Right lung (tissue), 5 donors: ENCODE data around the gene MIA2. TPM values are rescaled to one million over a fixed set of nuclear protein-coding genes. Genes with fewer than 3 reads are reported as not detected.

Experiments
- DNase-seq, 2 donors: peaks; one replicate each; pipeline ENCODE4 v3.0.0-alpha.2; 2013
- polyA plus RNA-seq, 5 donors: library from polyadenylated mRNA; unstranded; fragments of 120-200 nt; gene quantifications; one replicate each; pipeline versions ENCODE4 v1.2.1 to v1.2.3, GENCODE V29; 2013; ENCODE audit warnings: inconsistent platforms in 1 of 5, low replicate concordance in 1 of 5; ENCODE audit not compliant: insufficient read length in 5 of 5, insufficient read depth in 1 of 5

MIA2 gene
- polyA plus RNA-seq, 5 donors, result 17.1 to 23.0 (median 22.5) TPM

- no peak for DNase-seq
These were observed 148.7 kb downstream of the MIA2 start for GRCh38 chr14:39382463-39382862.

- DNase-seq, result no peak
These were observed 149.4 kb downstream of the MIA2 start for GRCh38 chr14:39383026-39383660.

GRCh38 chr14:39383741-39384140 lies 150.0 kb downstream of the MIA2 start:
- no peak for DNase-seq

GRCh38 chr14:39384177-39384576 lies 150.5 kb downstream of the MIA2 start:
- DNase-seq, result no peak

- peak in 1 of 2 donors; percentile 2 for DNase-seq
These were observed 159.6 kb downstream of the MIA2 start for GRCh38 chr14:39393289-39393688.

GRCh38 chr14:39395555-39396254 lies 162.0 kb downstream of the MIA2 start:
- DNase-seq, result no peak

GRCh38 chr14:39396448-39396847 lies 162.7 kb downstream of the MIA2 start:
- no peak for DNase-seq

GRCh38 chr14:39398382-39398781 lies 164.7 kb downstream of the MIA2 start:
- no peak for DNase-seq

- DNase-seq, result no peak
These were observed 172.8 kb downstream of the MIA2 start for GRCh38 chr14:39406560-39406959.

- DNase-seq, result no peak
These were observed 182.4 kb downstream of the MIA2 start for GRCh38 chr14:39416072-39416471.

- DNase-seq, result no peak
These were observed 183.3 kb downstream of the MIA2 start for GRCh38 chr14:39417014-39417413.

- no peak for DNase-seq
These were observed 185.6 kb downstream of the MIA2 start for GRCh38 chr14:39419272-39419671.

- DNase-seq, result no peak
These were observed 188.5 kb downstream of the MIA2 start for GRCh38 chr14:39422243-39422642.

- DNase-seq, result no peak
These were observed 190.1 kb downstream of the MIA2 start for GRCh38 chr14:39423793-39424192.

- DNase-seq, result no peak
These were observed 192.2 kb downstream of the MIA2 start for GRCh38 chr14:39425947-39426346.

GRCh38 chr14:39426605-39427004 lies 192.9 kb downstream of the MIA2 start:
- no peak for DNase-seq

- no peak for DNase-seq
These were observed 194.4 kb downstream of the MIA2 start for GRCh38 chr14:39428118-39428517.

- peak; percentile 11 to 27 for DNase-seq
These were observed 197.2 kb downstream of the MIA2 start for GRCh38 chr14:39430762-39431415.

GRCh38 chr14:39431416-39432178 lies 197.9 kb downstream of the MIA2 start:
- peak; percentile 25 to 51 for DNase-seq

- peak; percentile 98 to 99 for DNase-seq
These were observed 198.5 kb downstream of the MIA2 start, which contains the start of gene FBXO33 for GRCh38 chr14:39432179-39432618. Gene FBXO33, minus strand, starts transcription at chr14:39432433. Its CDS starts 271 bp downstream, at chr14:39432162.

- DNase-seq, result peak; percentile 86 to 88
These were observed 199.1 kb downstream of the MIA2 start for GRCh38 chr14:39432619-39433451.
